ENCODE measurements around the gene CSTB. TPM values are rescaled to one million over a fixed set of nuclear protein-coding genes. Genes with fewer than 3 reads are reported as not detected.

The CSTB gene, protein sequence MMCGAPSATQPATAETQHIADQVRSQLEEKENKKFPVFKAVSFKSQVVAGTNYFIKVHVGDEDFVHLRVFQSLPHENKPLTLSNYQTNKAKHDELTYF
- total RNA-seq (1 to 10 TPM; 3.8 to 7.7 TPM), polyA plus RNA-seq (10 to 100 TPM; 59.8 to 62.4 TPM)

GRCh38 chr21:43775795-43776430 lies at the start of gene CSTB:
Gene CSTB (minus strand): TSS chr21:43776308. CDS start chr21:43776269, 39 bp downstream.
- Histone ChIP-seq H3K27me3 (ENCODE audit: control insufficient read depth in 4 of 4, insufficient read depth in 4 of 4, low read length in 3 of 4) (no peaks in the 10 kb centered on the region), H3K4me3 (ENCODE audit: low read depth in 1 of 3, low read length in 3 of 3) (peak within 1 kb of the TSS; percentile 86 to 98 (median 91)), H3K4me1 (ENCODE audit: control insufficient read depth in 4 of 4, insufficient read depth in 4 of 4, low read length in 3 of 4) (peaks cover 7 to 14% (median 10%) of the 10 kb centered on the region in 4 donors), H3K9ac (ENCODE audit: low read depth in 1 of 2, low read length in 2 of 2) (peak within 1 kb of the TSS; percentile 81 to 86), H3K27ac (ENCODE audit: low read depth in 1 of 2, low read length in 2 of 2) (peak within 1 kb of the TSS; percentile 62 to 83), H3K36me3 (ENCODE audit: control insufficient read depth in 4 of 4, insufficient read depth in 3 of 4, low read depth in 1 of 4, low read length in 3 of 4) (peaks cover 0 to 13% (median 9%) of the 10 kb centered on the region in 4 donors), H3K9me3 (ENCODE audit: control insufficient read depth in 4 of 4, low read length in 3 of 4) (no peaks in the 10 kb centered on the region)
- peak; percentile 86 for DNase-seq (ENCODE audit: low spot score)
- WGBS = under 1% methylated on average over 71 of the region's 71 CpGs
- TF ChIP-seq, protein P1, sequence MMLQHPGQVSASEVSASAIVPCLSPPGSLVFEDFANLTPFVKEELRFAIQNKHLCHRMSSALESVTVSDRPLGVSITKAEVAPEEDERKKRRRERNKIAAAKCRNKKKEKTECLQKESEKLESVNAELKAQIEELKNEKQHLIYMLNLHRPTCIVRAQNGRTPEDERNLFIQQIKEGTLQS (IDR thresholded peaks at IDR 0.05) = no peak
- peak in 1 of 2 donors; percentile 3 for TF ChIP-seq RAD21 (IDR thresholded peaks at IDR 0.05)

- Histone ChIP-seq H3K4me3 (ENCODE audit: low read depth in 1 of 3, low read length in 3 of 3) (no peak overlapping the region), H3K27ac (ENCODE audit: low read depth in 1 of 2, low read length in 2 of 2) (no peak overlapping the region), H3K36me3 (ENCODE audit: control insufficient read depth in 4 of 4, insufficient read depth in 3 of 4, low read depth in 1 of 4, low read length in 3 of 4) (no peaks in the 10 kb centered on the region), H3K9ac (ENCODE audit: low read depth in 1 of 2, low read length in 2 of 2) (no peak overlapping the region), H3K27me3 (ENCODE audit: control insufficient read depth in 4 of 4, insufficient read depth in 4 of 4, low read length in 3 of 4) (no peaks in the 10 kb centered on the region), H3K9me3 (ENCODE audit: control insufficient read depth in 4 of 4, low read length in 3 of 4) (no peaks in the 10 kb centered on the region), H3K4me1 (ENCODE audit: control insufficient read depth in 4 of 4, insufficient read depth in 4 of 4, low read length in 3 of 4) (peaks cover 0 to 4% (median 0%) of the 10 kb centered on the region in 4 donors)
- TF ChIP-seq FOXA1 (IDR thresholded peaks at IDR 0.05) (no peak), HNF4G (IDR thresholded peaks at IDR 0.05) (no peak)
- WGBS = 87% methylated on average over 24 of the region's 24 CpGs
- DNase-seq (ENCODE audit: low spot score) = no peak
Measured at GRCh38 chr21:43825242-43825935, 49.3 kb upstream of the CSTB start.

- Histone ChIP-seq H3K27ac (ENCODE audit: low read depth in 1 of 2, low read length in 2 of 2) (no peak overlapping the region), H3K27me3 (ENCODE audit: control insufficient read depth in 4 of 4, insufficient read depth in 4 of 4, low read length in 3 of 4) (no peaks in the 10 kb centered on the region), H3K9me3 (ENCODE audit: control insufficient read depth in 4 of 4, low read length in 3 of 4) (no peaks in the 10 kb centered on the region), H3K4me1 (ENCODE audit: control insufficient read depth in 4 of 4, insufficient read depth in 4 of 4, low read length in 3 of 4) (peaks cover 0 to 4% (median 0%) of the 10 kb centered on the region in 4 donors), H3K36me3 (ENCODE audit: control insufficient read depth in 4 of 4, insufficient read depth in 3 of 4, low read depth in 1 of 4, low read length in 3 of 4) (no peaks in the 10 kb centered on the region), H3K4me3 (ENCODE audit: low read depth in 1 of 3, low read length in 3 of 3) (no peak overlapping the region), H3K9ac (ENCODE audit: low read depth in 1 of 2, low read length in 2 of 2) (no peak overlapping the region)
- WGBS = 84% methylated on average over 17 of the region's 17 CpGs
- TF ChIP-seq, protein P1 (IDR thresholded peaks at IDR 0.05) = no peak
- TF ChIP-seq EGR1 (IDR thresholded peaks at IDR 0.05; ENCODE audit: low read depth in 2 of 2) = no peak
- TF ChIP-seq CTCF (IDR thresholded peaks at IDR 0.05; ENCODE audit: low read depth, low read length, missing input control) = no peak
- TF ChIP-seq NR2F2 (IDR thresholded peaks at IDR 0.05) = no peak
- TF ChIP-seq YY1 (IDR thresholded peaks at IDR 0.05) = no peak
- TF ChIP-seq RXRA (IDR thresholded peaks at IDR 0.05) = no peak
- no peak for TF ChIP-seq FOXA2 (IDR thresholded peaks at IDR 0.05)
- TF ChIP-seq RAD21 (IDR thresholded peaks at IDR 0.05) = no peak
- TF ChIP-seq HNF4A (conservative IDR thresholded peaks at IDR 0.05) = no peak
- TF ChIP-seq REST (IDR thresholded peaks at IDR 0.05) = no peak
- TF ChIP-seq, protein P2, sequence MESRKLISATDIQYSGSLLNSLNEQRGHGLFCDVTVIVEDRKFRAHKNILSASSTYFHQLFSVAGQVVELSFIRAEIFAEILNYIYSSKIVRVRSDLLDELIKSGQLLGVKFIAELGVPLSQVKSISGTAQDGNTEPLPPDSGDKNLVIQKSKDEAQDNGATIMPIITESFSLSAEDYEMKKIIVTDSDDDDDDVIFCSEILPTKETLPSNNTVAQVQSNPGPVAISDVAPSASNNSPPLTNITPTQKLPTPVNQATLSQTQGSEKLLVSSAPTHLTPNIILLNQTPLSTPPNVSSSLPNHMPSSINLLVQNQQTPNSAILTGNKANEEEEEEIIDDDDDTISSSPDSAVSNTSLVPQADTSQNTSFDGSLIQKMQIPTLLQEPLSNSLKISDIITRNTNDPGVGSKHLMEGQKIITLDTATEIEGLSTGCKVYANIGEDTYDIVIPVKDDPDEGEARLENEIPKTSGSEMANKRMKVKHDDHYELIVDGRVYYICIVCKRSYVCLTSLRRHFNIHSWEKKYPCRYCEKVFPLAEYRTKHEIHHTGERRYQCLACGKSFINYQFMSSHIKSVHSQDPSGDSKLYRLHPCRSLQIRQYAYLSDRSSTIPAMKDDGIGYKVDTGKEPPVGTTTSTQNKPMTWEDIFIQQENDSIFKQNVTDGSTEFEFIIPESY (IDR thresholded peaks at IDR 0.05) = no peak
- TF ChIP-seq JUND (IDR thresholded peaks at IDR 0.05) = no peak
- no peak for DNase-seq (ENCODE audit: low spot score)
Measured at GRCh38 chr21:43824333-43825241, 48.5 kb upstream of the CSTB start.
